HuH-7 (cell line): ENCODE measurements around the gene ASTN1.
"Not testable (repeated sequence)": the region's sequence is repeated elsewhere in the genome, so short reads cannot be mapped to it uniquely, and the experiment has no call there.

Experiments
- DNase-seq: peaks from one replicate; pipeline ENCODE4 v3.0.0; 2011; ENCODE audit warnings: low spot score

Gene ASTN1

DNA sequence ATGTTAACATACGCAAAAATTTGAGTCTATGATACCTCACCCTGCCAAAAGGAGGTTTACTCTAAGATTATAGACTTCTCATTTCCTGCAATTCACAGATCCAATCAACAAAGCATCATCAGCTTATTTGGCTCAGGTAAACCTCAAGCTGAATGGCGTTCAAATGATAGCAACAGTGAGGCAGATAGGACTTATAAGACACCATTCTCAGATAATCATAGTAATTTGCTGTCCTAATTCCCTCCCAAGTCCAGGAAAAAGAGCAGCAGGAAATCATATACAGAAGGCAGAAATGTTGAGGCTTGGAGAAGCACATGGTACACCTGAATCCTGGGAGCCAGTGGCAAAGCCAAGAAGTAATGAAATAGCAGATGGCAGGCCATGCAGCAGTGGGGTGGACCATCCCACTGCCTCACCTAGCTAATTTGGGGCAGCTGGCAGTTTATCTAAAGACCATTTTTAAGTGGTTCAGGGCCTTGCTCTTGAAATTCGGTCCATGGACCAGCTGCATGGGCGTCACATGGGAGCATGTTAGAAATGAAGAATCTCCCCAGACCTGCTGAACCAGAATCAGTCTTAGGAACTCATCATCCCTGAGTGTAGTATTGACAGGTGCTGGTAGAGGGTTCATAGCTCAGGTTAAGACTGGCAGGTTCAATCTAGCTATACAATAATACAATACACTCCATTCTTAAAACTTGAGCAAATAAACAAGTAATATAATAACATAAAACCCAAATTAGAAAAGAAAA is 57.7 kb downstream of the ASTN1 start:
- DNase-seq = no peak

DNA sequence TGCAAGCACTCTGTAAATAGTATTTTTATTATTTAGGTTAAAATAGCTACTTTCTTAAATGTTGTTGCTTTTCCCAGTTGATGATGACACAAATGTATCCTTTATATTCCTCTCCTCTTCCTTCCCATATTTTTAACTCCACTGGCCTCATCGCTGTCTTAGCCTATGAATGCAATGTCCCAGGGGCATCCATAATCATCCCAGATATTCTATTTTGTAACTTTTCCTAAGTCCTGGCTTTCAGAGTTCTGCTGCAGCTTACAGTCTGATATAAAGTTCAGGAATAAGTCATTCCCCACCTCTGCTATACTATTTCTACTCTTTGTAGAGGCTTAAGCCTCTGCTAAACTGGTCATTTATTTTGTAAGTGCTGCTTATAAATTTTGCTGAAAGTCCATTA is 58.3 kb downstream of the ASTN1 start:
- DNase-seq = no peak

DNA sequence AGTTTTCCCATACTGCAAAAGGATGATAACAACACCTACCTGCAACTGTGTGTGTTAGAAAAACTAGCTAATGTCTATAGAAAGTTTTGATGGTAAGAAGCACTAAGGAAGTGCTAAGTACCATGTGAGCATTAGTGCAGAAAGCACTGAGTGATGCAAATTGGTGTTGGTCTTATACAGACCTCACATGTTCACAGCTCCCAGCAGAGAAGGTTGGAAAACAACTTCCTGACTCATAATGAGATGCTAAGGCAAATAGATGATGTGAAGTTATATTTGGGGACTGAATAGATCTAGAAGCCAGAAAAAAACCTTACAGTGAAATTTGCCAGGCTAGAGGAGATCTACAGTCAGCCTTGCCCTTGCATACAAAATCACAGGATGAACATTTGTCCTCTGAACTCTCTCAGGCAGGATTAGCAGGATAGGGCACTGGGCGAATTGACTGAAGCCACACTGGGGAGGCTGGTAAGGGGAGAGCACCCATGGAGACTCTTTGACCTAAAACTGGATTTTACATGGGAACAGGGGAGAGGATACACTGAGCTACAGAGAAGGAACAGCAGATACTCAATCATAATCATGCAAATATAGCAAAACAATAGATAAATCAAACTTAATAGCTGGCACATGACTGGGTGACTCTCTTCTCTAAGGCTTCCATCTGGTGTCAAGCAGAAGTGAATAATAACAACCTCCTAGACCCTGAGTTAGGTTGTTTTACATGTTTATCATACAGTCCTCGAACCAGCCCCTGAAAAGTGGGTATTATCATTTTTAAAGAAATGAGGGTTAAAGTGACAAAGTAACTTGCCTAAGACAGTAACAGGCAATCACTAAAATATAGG is 61.3 kb downstream of the ASTN1 start:
- DNase-seq = no peak

DNA sequence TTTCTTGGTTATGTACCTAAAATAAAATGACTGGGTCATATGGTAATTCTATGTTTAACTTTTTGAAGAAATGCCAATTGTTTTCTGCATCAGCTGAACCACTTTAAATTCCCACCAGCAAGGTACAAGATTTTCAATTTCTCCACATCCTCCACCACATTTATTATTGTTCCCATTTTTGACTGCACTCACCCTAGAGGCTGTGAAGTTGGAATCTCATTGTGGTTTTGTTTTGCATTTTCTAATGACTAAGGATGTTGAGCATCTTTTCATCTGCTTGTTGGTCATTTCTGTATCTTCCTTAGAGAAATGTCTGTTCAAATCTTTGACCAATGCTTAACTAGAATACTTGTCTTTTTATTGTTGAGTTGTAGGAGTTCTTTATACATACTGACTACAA is 72.5 kb downstream of the ASTN1 start:
- no peak for DNase-seq

DNA sequence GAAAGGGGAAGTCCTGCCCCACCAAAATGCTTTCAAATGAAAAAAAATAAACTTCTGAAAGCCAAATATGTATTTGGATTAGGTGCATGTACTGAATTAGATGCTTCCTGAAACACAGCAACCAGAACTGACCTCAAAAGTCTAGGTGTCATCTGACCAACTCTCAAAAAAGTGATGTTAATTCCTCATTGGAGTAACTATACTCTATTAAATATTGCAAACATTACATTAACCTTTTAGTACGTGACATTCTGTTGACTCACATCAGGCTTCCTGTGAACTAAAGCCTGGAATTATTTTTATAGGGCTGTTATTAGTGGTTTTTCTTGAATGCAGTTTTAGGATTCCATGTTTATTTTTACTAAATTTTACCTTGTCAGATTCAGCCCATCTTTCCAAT is 73.5 kb downstream of the ASTN1 start:
- DNase-seq = no peak

DNA sequence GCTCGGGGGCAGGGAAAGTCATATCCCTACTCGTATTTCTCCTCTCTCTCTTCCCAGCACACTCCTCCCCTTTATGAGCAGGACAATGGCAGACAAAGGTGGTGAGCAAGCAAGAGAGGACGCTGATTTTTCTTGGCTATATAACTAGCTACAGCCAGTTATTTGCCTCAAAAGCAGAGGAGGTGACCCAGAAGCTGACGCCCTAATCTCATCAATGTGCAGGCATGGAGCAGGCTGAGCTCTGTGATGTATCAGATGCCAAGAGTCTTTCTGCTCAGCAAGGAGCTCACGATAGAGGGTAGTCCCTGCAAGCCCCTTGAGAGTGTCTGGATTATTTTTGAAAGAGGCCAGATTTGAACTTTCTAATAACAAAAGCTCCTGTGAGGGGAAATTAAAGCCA is 75.5 kb downstream of the ASTN1 start:
- DNase-seq = no peak

DNA sequence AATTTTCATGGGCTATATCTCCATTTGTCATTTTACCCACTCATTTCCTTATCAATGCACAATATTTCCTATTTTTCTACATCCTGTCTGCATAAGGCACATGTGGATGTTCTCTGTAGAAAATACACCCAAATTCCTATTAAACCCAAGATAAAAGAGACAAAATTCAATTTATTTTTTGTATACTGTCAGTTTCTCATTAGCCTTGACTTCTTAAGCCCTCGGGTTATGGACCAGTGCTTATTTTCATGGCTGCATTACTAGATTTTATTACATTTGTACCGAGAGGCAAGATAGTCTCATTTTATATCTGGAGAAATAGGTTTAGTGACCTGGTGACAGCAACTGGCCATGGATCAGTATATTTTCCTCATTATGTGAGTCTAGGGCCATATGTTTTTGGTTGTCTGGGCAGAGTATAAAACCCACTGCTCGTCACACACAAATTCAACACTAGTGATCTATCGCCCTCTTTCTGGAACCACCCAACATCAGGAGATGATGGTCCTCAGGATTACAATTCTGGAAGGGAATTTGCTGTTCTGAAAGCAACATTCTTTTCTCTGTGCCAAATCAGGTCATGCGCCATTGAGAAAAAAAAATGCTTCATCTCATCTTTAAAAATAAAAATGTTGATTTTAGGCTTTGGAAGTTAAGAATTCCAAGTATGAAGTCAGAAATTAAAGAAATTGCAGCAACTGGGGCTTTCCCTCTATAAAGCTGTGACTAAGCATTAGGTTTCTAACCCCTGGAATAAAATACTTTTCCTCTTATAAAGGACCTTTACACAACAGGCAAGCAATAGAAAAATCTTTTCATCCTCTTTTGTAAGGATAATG is 81.4 kb downstream of the ASTN1 start:
- DNase-seq = no peak

DNA sequence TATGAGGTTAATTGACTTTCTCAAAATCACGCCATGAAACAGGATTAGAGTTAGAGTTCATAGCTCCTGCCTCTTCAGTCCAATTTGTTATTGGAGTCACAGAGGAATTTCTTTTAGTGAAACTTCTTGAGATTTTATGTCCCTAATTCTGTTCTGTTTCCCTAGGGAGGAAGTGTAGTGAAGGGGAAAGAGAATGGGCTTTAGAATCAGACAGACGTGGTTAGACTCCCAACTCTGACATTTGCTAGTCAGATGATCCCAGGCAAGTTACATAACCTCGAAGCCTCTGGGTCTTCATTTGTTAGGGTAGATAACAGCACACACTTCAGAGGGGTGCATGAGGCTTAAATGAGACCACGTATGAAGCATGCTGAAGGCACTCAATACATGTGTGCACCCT is 83.9 kb downstream of the ASTN1 start:
- no peak for DNase-seq

DNA sequence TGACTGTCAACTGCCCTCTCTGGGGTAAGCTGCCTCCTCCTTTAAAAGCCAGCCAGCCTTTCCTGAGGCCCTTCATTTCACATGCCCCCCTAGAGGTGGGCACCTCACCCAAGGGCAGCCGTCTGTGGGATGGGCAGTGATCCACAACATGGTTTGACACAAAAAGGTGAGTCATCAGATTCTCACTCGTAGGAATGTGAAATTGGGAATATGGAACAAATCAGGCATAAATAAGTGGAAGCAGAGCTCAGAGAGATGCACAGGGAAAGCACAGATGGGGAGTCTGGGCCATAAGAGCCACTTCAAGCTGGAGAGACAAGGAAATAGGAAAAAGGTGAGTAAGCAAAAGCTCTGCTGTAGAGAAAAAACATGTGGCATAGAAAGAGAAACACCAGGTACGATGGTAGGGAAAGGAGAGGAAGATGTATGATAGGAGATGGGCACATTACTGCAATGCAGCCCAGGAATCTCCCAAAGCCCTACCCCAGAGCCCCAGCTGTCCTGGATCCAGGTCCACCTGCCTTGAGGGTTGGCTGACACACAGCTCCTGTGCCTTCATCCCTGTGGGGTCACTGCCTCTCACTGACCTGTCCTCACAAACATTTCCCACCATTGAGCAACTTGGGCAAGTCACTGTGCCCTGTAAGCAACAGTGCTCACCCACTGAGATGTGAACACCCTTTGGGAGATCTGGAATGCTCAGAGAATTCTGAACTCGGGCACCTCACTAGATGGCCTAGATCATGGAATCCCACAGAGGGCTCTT is 86.6 kb downstream of the ASTN1 start:
- no peak for DNase-seq

DNA sequence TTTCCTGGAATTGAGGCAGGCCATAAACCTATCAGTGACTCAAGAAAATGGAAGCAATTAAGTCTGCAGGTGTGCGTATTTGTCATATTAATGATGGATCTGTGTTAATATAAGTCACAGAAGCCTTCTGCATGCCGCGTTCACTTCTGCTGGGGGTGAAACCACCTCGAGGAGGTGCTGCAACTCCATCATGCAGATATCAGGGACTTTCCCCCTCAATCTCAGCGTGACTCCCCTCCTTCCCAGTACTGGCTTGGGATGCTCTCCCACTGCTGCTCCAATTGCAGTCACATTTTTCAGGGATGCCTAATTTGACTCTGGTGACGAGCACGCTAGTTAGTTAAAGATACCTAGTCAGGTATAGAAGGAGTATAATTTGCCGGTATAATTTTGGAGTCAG is 87.5 kb downstream of the ASTN1 start:
- no peak for DNase-seq

DNA sequence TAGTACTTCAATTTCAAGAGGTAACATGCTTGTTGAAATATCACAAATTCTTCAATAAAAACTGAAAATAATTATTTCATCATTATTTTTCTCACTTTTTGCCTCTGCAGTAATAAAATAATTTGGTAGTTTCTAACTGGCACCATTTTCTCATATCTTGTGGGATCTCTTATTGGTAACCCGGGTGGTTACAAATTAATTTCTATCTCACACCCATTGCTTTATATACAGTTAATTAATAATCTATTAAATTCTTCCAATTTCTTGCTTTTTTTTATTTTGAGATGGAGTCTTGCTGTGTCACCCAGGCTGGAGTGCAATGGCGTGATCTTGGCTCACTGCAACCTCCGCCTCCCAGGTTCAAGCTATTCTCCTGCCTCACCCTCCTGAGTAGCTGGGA is 89.7 kb downstream of the ASTN1 start:
- DNase-seq = not testable (repeated sequence)

DNA sequence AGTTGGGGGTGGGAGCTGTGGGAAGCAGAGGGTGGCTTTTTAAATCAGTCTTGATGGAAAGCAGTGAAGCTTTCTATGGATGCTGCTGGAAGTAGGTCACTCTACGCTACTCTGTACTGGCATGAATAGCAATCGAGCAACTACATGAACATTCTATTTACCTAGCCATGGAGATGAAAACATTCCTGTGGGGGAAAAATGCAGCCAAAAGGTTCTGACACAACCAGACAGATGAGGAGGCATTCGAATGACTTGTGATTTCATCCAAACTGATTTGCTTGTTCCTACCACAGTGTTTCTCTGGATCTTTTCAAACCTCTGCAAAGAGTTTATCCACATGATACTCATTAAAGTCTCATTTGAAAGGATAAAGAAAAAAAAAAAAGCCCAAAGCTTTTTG is 95.0 kb downstream of the ASTN1 start:
- DNase-seq = no peak

DNA sequence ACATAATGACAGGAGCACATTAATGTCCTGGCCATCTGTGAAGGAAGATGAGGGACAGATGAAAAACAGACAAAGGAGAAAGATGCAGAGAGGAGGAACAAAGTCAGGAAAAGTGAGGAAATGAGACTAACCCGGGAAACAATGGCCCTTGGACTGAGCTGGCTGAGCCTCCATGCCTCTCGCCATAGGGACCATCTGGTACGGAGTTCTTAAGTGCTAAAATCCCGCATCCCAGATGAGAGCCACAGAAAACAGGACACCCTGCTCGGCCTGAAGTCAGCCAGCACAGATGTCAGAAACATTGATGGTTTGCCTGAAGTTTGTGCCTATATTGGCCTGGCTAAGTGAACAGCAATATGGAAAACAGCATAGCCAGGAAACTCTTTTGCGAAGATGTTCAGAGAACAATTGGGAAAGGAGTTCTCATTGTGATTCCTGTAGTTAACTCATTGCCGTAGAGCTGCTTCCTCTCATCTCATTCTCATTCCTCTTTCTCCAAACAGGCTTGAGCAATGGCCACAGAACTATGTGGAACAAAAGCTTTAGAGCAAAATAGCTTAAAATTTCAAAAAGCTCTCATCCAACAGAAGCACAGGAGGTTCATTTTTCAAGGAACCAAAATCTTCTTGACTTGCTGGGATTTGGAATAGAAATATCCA is 96.6 kb downstream of the ASTN1 start:
- no peak for DNase-seq

DNA sequence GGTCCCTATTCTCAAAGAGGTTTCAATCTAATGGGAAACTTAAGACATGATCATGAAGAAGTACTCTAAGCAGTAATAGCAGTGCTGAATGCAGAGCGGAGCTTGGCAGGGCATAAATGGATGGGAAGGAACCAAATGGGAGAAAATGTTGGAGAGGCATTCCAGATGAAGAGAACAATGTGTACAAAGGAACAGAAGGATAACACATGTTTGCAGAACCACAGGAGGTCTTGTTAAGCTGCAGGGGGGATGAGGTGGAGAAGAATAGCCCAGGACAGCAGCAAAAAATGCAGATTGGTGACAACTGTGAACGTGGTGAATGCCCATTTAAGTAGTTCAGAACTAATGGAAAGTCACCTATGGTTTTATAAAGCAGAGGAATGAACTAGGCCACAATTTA is 99.1 kb downstream of the ASTN1 start:
- DNase-seq = no peak

DNA sequence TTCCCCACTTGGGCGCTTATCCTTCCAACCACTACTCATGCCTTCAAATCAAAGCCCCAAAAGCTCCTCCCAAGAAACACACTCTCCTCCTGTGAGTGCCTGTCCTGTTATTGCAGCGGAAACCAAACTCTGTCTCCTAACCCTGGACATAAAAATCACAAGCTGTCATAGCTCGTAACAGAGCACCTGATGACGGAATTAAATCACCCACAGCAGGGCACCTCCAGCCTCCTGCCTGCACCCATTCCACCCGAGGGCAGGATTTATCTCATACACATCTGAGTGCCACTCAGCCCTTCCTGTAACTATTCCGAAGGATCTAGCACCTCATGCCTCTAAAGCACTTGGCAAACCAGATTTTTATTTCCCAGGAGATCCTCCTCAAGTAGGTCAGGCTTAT is 100.9 kb downstream of the ASTN1 start:
- no peak for DNase-seq

DNA sequence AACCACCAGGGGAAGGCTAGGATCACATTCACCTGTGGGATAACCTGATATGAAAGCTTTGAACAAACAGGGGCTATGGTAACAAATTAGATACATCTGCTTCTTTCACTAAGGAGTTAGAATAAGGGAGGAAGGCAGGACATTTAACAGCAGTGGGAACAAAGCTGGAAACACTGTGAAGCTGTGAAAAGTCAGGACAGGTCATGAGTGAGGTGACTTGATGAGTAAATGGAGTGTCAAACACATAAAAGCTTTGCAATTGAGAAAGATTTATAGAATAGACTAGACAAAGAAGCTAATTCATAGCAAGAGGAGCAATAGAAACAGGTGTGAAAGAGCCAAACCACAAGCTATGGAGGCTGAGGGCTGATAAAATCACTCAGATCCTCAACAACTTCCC is 110.0 kb downstream of the ASTN1 start:
- no peak for DNase-seq

DNA sequence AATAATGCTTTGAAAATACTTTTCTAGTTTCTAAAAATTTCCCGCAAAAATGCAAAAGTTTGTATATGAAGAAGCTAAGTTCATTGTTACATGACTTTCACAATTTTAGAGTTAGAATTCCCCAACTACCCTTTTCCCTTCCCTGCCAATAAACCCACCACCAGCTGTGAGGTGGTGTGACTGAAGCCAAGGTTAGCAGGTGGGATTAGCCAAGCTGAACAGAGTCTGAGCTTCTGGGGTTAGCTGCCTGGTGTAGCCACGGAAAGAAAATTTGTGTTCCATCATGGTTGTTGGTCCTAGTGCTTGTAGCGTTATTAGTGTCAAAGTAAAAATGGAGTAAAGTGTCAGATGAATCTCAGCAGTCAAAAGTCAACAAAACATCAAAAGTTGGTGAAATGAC is 110.9 kb downstream of the ASTN1 start:
- no peak for DNase-seq

DNA sequence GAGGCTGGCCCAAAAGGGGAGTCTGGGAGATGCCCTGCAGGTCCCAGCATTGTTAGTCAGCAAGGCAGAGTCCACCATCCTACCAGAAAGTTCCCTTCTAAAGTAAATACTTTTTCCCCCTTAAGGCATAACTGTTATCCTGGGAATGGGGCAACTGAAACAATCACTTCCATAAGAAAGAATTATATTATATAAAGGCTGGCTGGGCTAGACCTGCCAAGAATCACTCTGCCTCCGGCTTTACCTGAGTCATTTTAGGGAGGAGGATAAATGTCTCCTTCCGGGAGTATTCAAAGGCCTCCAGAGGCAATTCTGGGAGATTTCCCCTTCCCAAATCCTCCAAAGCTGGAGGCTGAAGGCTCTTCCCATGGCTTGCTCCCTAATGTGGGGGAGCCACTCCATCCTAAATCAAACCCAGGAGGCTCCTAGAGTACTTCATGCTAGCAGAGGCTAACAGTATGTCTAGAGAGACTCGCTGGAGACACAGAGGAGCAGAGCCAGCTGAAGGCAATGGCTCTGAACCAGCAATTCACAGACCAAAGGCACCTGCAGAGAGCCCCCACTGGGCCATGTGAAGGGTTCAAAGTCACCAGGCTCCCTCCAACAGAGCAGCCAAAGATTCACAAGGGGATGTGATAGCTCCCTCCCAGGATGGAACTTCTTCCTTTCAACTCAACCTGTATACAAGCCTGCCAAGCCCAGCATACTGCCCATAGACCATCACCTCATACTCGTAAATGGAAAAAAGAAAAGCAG is 116.0 kb downstream of the ASTN1 start:
- no peak for DNase-seq

DNA sequence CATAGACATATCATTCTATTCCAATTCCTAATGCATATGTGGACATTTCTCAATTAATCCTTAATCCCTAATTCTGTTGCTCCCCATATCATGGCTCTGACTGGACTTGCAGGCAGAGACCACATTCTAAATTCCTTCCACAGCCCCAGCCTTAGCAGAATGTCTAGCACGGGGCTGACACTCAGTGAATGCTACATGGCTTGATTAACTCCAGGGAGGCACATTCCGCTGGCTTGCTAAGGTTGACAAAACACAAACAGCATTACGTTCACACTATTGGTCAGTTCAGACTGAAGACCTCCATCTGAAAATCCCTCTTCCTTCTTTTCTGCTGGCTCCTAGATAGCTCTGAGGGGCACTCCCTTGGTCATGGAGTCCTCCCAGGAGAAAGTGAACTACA is 119.4 kb downstream of the ASTN1 start:
- DNase-seq = no peak

DNA sequence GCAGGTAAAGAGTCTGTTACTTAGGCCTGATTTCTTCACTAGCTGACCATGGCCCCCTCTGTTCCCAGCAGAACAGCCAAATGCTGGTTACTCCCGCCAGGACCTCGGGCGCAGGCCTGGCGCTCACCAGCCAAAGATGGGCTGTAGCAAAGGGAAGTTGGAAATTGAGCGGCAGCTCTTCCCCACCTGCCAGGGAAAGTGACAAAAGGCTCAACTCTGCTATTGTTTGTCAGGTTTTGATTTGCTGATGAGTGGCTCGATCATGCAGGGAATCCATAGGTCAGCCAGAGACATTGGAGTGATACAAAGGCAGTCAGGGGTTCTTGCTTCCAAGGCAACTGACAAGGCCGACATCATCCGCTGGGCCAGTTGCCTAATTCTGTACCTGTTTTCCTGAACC is 120.1 kb downstream of the ASTN1 start:
- no peak for DNase-seq

DNA sequence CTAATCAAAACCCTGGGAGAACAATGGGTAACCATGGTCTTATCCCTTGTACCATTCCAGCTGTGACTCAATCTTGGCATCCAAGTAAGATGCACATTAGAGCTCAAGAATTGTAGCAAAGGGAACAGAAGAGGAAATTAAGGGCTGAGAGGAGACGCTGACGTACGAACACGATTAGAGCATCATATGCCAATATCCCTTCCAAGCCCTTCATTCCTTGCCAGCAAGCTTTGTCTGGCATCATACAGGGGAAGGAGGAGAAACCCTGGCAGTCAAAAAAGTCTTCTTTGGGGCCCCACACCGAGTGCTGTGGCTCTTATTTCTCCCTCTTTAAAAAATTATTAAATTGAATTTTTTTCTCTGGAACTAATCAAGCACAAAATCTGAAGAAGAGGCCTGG is 120.9 kb downstream of the ASTN1 start:
- no peak for DNase-seq
